GM21360 (cell line): ENCODE measurements around the gene SGCG.
"Not testable (repeated sequence)": the region's sequence is repeated elsewhere in the genome, so short reads cannot be mapped to it uniquely, and the experiment has no call there.

ENCODE experiments used
- ATAC-seq: cut with Tn5 transposase; IDR thresholded peaks from one replicate; pipeline ENCODE4 v1.9.1; 2021; ENCODE audit warnings: mild to moderate bottlenecking, moderate library complexity; ENCODE audit not compliant: unreplicated experiment

Gene SGCG

GRCh38 chr13:23205807-23206206 is 25.0 kb downstream of the SGCG start:
- ATAC-seq: no peak

- ATAC-seq: no peak
These were observed 31.9 kb downstream of the SGCG start for GRCh38 chr13:23212671-23213070.

GRCh38 chr13:23231241-23231640 is 50.5 kb downstream of the SGCG start:
- ATAC-seq: no peak

- no peak for ATAC-seq
These were observed 55.2 kb downstream of the SGCG start for GRCh38 chr13:23235994-23236393.

- ATAC-seq: no peak
These were observed 62.3 kb downstream of the SGCG start for GRCh38 chr13:23243066-23243465.

GRCh38 chr13:23248410-23248809 is 67.6 kb downstream of the SGCG start:
- not testable (repeated sequence) for ATAC-seq

- ATAC-seq: no peak
These were observed 73.7 kb downstream of the SGCG start for GRCh38 chr13:23254506-23254905.

- ATAC-seq: no peak
These were observed 86.8 kb downstream of the SGCG start for GRCh38 chr13:23267571-23267970.

- ATAC-seq: peak; percentile 75
These were observed 87.7 kb downstream of the SGCG start for GRCh38 chr13:23268441-23268840.

- no peak for ATAC-seq
These were observed 90.6 kb downstream of the SGCG start for GRCh38 chr13:23271331-23271730.

- ATAC-seq: no peak
These were observed 92.7 kb downstream of the SGCG start for GRCh38 chr13:23273498-23273897.

GRCh38 chr13:23279321-23279720 is 98.5 kb downstream of the SGCG start:
- no peak for ATAC-seq

GRCh38 chr13:23288564-23288963 is 107.8 kb downstream of the SGCG start:
- ATAC-seq: no peak

GRCh38 chr13:23288995-23289394 is 108.2 kb downstream of the SGCG start:
- no peak for ATAC-seq

- ATAC-seq: no peak
These were observed 109.2 kb downstream of the SGCG start for GRCh38 chr13:23289917-23290357.

GRCh38 chr13:23292586-23292985 is 111.8 kb downstream of the SGCG start:
- no peak for ATAC-seq

- not testable (repeated sequence) for ATAC-seq
These were observed 134.1 kb downstream of the SGCG start for GRCh38 chr13:23314837-23315236.

- no peak for ATAC-seq
These were observed 139.1 kb downstream of the SGCG start for GRCh38 chr13:23319883-23320224.

- ATAC-seq: no peak
These were observed 140.3 kb downstream of the SGCG start for GRCh38 chr13:23320926-23321534.

- peak; percentile 61 for ATAC-seq
These were observed 140.9 kb downstream of the SGCG start for GRCh38 chr13:23321535-23322241.

- no peak for ATAC-seq
These were observed 141.9 kb downstream of the SGCG start for GRCh38 chr13:23322353-23323336.
